HG03025 (cell line): Measurements from ENCODE around the gene METTL25.
"Not testable (repeated sequence)": the region's sequence is repeated elsewhere in the genome, so short reads cannot be mapped to it uniquely, and the experiment has no call there.

ENCODE experiments used
- ATAC-seq: cut with Tn5 transposase; IDR thresholded peaks from one replicate; pipeline ENCODE4 v1.9.1; 2021; ENCODE audit warnings: mild to moderate bottlenecking, moderate library complexity; ENCODE audit not compliant: unreplicated experiment, low FRiP score

METTL25 gene, protein sequence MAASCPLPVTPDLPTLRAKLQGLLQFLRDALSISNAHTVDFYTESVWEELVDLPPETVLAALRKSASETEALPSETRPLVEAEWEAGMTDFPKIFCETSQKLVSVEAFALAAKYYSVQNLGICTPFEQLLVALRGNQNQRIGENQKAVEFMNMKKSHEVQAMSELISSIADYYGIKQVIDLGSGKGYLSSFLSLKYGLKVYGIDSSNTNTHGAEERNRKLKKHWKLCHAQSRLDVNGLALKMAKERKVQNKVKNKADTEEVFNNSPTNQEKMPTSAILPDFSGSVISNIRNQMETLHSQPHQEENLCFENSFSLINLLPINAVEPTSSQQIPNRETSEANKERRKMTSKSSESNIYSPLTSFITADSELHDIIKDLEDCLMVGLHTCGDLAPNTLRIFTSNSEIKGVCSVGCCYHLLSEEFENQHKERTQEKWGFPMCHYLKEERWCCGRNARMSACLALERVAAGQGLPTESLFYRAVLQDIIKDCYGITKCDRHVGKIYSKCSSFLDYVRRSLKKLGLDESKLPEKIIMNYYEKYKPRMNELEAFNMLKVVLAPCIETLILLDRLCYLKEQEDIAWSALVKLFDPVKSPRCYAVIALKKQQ

DNA sequence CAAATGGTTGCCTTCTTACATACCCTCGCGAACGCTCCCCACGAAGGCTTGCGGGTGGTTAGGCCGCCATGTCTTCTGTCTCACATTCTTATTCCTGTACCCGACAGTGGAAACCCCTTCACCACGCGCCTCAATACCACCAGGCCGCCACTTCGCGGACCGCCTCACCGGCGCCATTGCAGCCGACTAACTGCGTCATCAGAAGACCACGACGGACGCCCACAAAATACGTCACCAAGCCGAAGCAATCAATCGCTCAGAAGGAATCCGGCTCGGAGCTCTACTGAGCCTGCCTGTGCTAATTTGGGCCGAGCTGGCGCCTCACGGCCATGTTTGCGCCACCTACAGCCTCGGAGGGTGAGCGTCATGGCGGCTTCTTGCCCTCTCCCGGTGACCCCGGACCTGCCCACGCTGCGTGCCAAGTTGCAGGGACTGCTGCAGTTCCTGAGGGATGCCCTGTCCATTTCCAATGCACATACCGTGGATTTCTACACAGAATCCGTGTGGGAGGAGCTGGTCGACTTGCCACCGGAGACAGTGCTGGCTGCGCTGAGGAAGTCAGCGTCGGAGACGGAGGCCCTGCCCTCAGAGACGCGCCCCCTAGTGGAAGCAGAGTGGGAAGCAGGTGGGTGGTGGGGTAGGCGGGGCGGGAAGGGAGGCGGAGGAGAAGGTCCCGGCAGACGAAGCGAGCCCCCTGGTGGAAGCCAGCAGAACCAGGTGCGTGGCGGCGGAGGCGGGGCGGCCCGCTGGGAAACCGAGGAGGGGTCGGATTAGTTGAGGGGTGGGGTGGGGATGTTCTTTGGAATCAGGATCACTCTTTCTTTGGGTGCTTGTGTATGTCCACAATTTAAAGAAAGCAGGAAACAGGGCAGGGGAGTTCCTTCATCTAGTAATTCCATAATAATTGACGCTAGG, at the start of gene METTL25, which contains the start of gene CCDC59:
METTL25 (plus strand) TSS at position 330 of the 915 bp plus-strand sequence; CDS start at position 367, 37 bp downstream.
CCDC59 (minus strand) TSS at position 188 of the 915 bp plus-strand sequence; CDS start at position 177, 11 bp downstream.
- ATAC-seq, result peak; percentile 95

DNA sequence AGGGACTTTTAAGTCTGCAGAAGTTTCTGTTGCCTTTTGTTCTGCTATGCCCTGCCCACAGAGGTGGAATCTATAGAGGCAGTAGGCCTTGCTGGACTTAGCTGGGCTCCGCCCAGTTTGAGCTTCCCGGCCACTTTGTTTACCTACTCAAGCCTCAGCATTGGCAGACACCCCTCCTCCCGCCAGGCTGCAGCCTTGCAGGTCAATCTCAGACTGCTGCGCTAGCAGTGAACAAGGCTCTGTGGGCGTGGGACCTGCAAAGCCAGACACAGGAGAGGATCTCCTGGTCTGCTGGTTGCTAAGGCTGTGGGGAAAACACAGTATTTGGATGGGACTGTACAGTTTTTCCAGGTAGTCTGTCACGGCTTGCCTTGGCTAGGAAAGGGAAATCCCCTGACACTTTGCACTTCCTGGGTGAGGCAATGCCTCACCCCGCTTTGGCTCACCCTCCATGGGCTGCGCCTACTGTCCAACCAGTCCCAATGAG, 43.9 kb upstream of the METTL25 start:
- no peak for ATAC-seq

DNA sequence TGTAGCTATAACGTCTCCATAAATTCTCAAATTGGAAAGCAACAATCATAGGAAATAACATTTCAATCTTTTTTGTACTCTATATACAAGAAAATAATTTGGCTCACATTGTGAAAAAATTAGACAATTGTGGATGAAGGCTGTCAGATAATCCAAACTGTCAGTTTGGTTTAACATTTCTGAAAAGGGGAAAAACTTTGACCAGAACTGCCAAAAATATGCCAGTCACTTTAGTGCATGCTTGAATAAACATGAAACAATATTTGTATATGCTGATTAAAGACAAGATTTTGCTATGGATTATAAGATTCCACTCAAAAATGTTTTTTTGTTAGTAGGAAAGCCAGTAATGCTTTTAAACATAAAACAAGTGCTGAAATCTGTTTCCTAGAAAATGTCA, 39.1 kb upstream of the METTL25 start:
- ATAC-seq, result no peak

DNA sequence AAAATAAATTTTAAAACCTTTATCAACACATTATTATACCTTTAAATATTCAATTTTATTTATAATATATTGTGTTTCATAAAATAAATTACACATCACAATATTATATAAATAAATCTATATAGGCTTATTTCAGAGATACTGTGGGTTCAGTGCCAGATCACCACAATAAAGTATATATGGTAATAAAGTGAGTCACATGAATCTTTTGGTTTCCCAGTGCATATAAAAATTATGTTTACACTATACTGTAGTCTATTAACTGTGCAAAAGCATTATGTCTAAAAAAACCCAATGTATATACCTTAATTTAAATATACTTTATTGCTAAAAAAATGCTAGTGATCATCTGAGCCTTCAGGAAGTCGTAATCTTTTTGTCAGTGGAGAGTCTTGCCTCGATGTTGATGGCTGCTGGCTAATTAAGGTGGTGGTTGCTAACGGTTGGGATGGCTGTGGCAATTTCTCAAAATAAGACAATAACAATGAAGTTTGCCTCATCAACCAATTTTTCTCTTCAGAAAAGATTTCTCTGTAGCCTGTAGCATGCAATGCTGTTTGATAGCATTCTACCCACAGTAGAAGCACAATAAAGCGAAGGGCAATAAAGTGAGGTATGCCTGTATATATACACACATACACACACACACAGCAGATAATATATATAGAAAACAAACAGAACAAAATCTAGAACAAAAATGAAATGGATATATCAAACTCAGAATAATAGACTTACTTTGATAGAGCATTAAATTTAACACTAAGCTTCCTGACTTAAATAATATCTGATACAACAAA, 32.6 kb upstream of the METTL25 start:
- ATAC-seq, result no peak

DNA sequence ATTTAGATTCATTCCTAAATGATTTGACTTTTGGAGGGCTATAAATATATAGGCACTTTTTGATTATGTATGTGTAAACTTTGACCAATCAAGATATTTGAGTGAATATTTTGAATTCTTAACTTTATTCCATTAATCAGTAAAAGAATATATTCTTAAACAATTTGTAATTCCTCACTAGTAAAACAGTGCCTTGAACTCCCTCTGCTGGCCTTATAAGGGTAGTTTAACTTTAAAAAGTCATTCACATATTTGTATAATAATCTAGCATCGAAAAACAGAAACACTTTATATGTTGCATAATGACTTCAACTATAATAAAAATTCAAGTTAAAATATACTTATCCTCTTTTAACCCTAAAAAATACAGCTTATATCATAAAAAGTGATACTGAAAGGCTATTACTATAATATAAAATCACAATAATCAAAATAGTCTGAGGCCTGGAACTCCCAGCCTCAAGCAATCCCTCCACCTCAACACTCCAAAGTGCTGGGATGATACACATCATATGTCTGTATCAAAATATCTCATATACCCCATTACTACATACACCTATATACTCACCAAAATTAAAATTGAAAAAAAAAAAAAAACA, 31.3 kb upstream of the METTL25 start:
- ATAC-seq, result no peak

DNA sequence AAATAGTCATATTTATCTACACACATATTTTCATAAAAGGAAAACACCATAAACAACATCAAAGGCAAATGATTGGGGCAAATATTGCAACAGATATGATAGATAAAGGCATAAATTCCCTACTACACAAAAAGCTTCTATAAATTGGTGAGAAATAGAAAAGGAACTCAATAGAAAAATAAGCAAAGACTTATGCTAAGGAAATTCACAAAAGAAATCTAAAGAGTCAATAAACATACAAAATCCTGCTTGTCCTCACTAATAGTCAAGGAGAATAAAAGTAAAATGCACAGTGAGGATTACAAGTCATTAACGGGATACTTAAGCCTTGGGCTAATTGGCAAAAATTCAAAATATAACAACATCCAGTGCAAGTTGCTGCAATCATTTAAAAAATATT, 30.5 kb upstream of the METTL25 start:
- no peak for ATAC-seq

DNA sequence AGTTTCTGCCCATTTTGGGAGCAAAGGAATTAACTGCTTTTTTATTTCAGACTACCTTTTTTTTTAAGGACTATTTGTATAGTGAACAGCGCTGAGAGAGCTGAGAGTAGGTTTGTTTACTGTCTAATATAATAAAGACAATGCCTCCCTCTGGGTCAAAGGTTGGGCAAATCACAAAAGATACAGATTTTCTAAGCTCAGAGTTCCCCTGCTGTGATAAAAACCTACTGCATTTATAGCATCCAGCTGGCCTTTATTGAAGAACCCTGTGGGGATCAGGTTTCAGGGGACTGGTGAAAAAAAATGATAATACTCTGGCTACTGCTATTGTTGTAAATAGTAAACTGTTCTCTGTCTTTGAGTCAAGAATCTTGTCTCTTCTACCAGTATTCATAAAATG, 28.8 kb upstream of the METTL25 start:
- ATAC-seq, result no peak

DNA sequence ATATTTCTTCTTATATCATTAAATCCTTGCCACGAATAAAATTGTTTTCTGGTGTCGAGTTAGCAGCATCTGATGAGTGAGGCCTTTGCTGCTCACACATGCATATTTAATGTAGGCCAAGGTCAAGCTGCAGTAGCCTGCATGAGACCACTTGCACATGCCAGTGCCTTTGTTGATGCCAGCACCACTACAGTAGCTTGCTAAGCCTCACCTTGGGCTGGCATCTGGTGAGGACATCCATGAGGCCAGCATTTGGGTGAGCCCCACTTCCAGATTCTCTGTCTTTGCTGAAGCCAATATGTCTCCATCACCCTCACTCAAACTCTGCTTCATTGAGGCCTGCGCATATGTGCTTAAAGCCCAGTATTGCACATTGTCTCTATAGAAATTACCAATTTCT, 8.2 kb upstream of the METTL25 start:
- ATAC-seq, result no peak

DNA sequence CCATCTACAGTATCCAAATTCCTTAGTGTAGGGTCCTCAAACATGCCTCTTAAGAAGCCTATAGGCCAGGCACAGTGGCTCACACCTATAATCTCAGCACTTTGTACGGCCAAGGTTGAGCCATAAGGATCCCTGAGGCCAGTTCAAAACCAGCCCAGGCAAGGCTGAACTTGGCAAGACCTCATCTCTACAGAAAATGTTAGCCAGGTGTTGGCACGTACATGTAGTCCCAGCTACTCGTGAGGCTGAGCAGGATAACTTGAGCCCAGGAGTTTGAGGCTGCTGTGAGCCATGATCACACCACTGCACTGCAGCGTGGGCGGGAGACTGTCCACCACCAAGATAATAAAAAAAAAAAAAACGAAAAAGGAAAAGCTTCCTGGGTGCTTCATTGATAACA, 6.9 kb upstream of the METTL25 start:
- ATAC-seq, result no peak

DNA sequence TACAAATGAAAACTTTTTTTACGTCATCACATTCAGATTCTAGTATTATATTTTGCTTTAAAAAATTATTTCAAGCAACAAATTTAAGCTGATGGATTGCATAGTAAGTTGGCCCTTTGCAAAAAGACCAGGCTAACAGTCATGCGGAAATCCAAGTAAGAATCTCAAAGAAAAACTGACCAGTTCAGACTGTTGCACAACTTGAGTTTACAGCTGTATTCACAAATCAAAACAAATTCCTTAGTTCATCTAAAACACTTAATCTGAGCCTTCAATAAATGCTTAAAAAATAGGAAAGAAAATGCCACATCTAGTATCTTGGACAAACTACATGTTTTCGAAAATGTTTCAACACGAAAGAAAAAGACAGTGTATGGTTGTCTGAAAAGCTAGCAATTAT, 989 bp upstream of the METTL25 start:
- no peak for ATAC-seq

DNA sequence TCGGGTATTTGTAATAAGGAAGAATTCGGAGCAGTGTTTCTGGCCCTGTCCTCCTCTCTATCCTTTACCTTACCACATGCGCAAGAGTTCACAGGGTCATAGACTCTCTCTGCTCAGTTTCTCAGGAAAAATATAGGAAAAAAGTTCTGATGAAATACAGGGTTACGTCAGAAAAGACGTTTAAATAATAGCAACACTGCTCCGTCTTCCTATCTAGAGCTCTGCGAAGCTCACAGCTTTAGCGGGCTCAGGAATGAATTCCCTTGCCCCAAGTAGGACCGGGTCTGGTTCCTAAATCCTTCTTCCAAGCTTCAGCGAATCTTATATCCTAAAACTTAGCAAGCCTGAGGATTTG, 507 bp upstream of the METTL25 start:
- no peak for ATAC-seq

DNA sequence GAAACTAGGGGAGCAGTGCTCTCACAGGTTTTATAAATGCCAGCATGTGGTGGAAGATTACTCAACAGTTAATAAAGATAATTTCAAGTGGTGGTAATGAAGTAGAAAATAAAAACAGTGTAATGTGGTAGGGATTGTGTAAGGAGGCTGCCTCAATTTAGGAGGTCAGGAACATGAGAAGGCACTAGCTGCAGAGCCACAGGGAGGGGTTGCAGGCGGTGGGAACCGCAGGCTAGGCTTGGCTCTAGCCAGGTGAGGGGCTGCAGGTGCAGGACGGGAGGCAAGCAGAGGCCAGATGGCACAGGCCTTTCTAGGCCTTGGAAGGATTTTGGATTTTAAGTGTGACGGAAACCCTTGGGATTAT, 768 bp downstream of the METTL25 start:
- no peak for ATAC-seq

DNA sequence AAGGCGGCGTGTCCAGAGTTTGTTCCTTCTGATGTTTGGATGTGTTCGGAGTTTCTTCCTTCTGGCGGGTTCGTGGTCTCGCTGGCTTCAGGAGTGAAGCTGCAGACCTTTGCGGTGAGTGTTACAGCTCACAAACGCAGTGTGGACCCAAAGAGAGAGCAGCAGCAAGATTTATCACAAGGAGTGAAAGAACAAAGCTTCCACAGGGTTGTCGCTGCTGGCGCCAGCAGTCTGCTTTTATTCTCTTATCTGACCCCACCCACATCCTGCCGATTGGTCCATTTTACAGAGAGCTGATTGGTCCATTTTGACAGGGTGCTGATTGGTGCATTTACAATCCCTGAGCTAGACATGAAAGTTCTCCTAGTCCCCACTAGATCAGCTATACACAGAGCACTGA, 2.5 kb downstream of the METTL25 start:
- ATAC-seq, result not testable (repeated sequence)

DNA sequence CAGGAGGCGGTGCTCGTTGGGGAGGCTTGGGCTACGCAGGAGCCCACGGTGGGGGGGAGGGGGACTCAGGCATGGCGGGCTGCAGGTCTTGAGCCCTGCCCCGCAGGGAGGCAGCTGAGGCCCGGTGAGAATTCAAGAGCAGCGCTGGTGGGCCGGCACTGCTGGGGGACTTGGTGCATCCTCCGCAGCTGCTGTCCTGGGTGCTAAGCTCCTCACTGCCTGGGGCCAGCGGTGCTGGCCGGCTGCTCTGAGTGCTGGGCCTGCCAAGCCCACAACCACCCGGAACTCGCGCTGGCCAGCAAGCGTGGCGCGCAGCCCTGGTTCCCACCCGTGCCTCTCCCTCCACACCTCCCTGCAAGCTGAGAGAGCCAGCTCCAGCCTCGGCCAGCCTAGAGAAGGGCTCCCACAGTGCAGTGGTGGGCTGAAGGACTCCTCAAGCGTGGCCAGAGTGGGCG, 3.2 kb downstream of the METTL25 start:
- ATAC-seq, result no peak

DNA sequence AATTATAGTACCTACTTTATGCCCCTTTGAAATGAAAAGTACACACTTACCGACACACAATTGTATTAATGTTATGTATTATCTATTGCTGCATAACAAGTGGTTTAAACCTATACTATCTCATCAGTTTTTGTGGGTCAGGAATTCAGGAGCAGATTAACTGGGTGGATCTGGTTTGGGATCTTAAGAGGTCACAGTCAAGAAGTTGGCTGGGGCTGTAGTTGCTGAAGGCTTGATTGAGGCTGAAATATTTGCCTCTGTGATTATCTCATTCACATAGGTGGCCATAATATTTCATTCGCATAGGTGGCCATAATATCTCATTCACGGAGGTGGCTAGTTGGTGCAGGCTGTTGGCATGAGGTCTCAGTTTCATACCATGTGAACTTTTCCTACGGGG, 5.7 kb downstream of the METTL25 start:
- ATAC-seq, result no peak

DNA sequence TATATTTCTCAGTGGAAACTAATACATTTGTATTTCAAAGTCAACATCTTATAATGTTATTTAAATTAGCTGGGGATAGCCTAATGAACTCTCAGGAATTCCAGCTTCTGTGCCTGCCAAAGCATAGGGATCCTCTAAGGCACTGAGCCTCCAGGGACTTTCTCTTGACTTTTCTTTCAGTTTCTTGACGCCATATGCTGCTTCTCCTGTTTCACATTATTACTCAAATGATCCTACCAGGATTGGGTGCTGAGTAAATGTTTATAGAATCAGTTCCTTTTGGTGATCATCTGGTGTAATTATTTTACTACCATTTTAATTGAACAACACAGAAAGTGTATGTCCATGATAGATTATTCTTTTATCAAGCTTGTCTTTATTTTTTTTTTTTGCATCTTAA, 7.9 kb downstream of the METTL25 start:
- ATAC-seq, result no peak

DNA sequence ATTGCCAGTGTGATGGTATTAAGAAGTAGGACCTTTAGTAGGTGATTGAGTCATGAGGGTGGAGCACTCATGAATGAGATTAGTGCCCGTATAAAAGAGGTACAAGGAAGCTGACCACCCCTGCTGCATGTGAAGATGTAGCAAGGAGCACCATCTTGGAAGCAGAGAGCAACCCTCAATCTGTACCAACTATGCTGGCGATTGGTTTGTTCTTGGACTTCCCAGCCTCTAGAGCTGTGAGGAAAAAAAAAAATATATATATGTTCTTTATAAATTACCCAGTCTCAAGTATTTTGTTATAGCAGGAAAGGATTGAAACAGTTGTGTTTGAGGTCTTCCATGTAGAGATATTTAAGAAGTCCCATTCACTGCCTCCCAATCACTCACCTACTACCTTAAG, 16.9 kb downstream of the METTL25 start:
- no peak for ATAC-seq

DNA sequence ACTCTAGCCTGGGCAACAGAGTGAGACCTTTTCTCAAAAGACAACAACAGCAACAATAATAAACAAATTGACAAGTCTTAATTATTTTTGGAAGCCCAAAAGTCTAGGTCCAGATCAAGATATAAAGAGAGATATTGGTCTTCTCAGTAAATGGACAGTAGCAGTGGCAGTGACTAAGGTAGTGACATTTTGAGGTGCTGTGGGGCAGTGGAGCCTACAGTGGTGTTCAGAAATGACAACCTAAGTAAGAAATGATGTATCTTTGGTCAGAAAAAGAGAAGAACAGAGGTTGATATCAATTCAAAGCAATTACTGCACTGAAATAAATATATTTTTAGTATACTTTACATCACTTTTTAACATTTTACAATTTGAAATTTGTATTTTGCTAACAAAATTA, 20.7 kb downstream of the METTL25 start:
- no peak for ATAC-seq

DNA sequence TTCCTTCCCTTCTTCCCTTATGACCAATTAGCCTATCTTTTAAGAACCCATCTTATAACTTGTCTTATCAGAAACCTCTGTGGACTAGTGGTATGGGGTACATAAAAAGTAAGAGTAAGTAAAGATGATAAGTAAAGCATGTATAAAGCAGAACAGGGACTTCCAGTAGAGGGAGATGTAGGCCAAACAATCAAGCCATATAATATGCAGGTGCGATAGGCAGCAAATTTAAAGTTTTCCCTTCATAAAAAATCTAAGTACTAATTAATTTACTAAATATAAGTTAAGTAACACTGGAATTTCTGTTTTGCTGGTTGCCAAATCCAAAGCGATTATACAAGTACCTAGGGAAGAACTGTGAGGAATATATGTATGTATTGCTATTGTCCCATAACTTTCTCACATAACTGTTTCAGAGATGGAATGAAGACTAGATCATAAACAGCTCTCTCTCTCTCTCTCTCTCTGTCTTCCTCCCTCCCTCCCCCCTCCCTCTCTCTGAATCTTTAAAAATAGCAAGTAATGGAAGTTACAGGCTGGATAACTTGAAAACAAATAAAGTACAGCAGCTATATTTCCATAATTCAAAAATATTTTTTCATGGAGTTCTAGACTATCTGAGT, 25.7 kb downstream of the METTL25 start:
- no peak for ATAC-seq
